Neural cell (in vitro differentiated cells): ENCODE data around the gene NXF3. TPM values are rescaled to one million over a fixed set of nuclear protein-coding genes. Genes with fewer than 3 reads are reported as not detected.

Experiments
- H2AFZ ChIP-seq: fragments of 200-600, 300-800 bp; sonication (generic), shearing (Covaris generic); 2 replicates; pipeline ENCODE4 v1.6.0; 2014; ENCODE audit warnings: low read depth, mild to moderate bottlenecking, antibody characterized with exemption, low read length, moderate library complexity
- H3F3A ChIP-seq: fragments of 200-600 bp; shearing (Covaris generic); 2 replicates; pipeline ENCODE4 v1.6.1; 2016; ENCODE audit warnings: mild to moderate bottlenecking, moderate library complexity, mixed read lengths, antibody characterized with exemption, low read length; ENCODE audit not compliant: insufficient read depth, poor library complexity, severe bottlenecking
- H3K27ac ChIP-seq: fragments of 200-600, 300-800 bp; sonication (generic), shearing (Covaris generic); 2 replicates; pipeline ENCODE4 v1.5.1; 2014; ENCODE audit warnings: mild to moderate bottlenecking, low read length, moderate library complexity
- H3K27me3 ChIP-seq: fragments of 300-800, 200-600 bp; sonication (generic), shearing (Covaris generic); 2 replicates; pipeline ENCODE4 v1.6.0; 2014; ENCODE audit warnings: mild to moderate bottlenecking, low read depth, low read length, moderate library complexity; ENCODE audit not compliant: insufficient read depth
- H3K36me3 ChIP-seq: fragments of 300-800, 200-600 bp; sonication (generic), shearing (Covaris generic); 2 replicates; pipeline ENCODE4 v1.5.1; 2014; ENCODE audit warnings: mild to moderate bottlenecking, antibody characterized with exemption, low read length, moderate library complexity; ENCODE audit not compliant: insufficient read depth
- H3K4me2 ChIP-seq: fragments of 300-800, 200-600 bp; sonication (generic), shearing (Covaris generic); 2 replicates; pipeline ENCODE4 v1.6.0; 2014; ENCODE audit warnings: mild to moderate bottlenecking, low read length
- H3K4me3 ChIP-seq: fragments of 300-800, 200-600 bp; sonication (generic), shearing (Covaris generic); 2 replicates; pipeline ENCODE4 v1.5.1; 2014; ENCODE audit warnings: mild to moderate bottlenecking, low read length, moderate library complexity
- H3K79me2 ChIP-seq: fragments of 200-600 bp; shearing (Covaris generic); replicated peaks from 2 replicates; pipeline ENCODE4 v1.6.0; 2014; ENCODE audit warnings: mild to moderate bottlenecking, low read length, moderate library complexity; ENCODE audit not compliant: insufficient read depth
- H3K9ac ChIP-seq: fragments of 300-800, 200-600 bp; sonication (generic), shearing (Covaris generic); 2 replicates; pipeline ENCODE4 v1.6.1; 2016; ENCODE audit warnings: mild to moderate bottlenecking, low read length, mixed read lengths
- H3K9me2 ChIP-seq: fragments of 200-600 bp; shearing (Covaris generic); 2 replicates; pipeline ENCODE4 v1.6.1; 2016; ENCODE audit warnings: mild to moderate bottlenecking, low read length, mixed read lengths; ENCODE audit not compliant: insufficient read depth
- H3K9me3 ChIP-seq: fragments of 200-600, 300-800 bp; sonication (generic), shearing (Covaris generic); 2 replicates; pipeline ENCODE4 v1.6.1; 2016; ENCODE audit warnings: mild to moderate bottlenecking, mixed run types, low read length, moderate library complexity, mixed read lengths
- H4K20me1 ChIP-seq: fragments of 200-600 bp; shearing (Covaris generic); 2 replicates; pipeline ENCODE4 v1.6.1; 2016; ENCODE audit warnings: mild to moderate bottlenecking, mixed run types; ENCODE audit not compliant: insufficient read depth
- EP300 ChIP-seq: fragments of 450-650 bp; conservative IDR thresholded peaks from 2 replicates; pipeline ENCODE4 v1.6.1; 2014; ENCODE audit warnings: antibody characterized with exemption, mild to moderate bottlenecking, moderate library complexity; ENCODE audit not compliant: poor library complexity, severe bottlenecking
- EZH2 ChIP-seq: fragments of 200-600, 300-800 bp; shearing (Covaris generic), sonication (generic); IDR thresholded peaks from 2 replicates; pipeline ENCODE4 v1.6.1; 2014; ENCODE audit warnings: antibody characterized with exemption, low read length, borderline replicate concordance, mild to moderate bottlenecking; ENCODE audit not compliant: insufficient read depth, poor library complexity, severe bottlenecking
- MXI1 ChIP-seq: fragments of 450-650 bp; conservative IDR thresholded peaks from 2 replicates; pipeline ENCODE4 v1.6.1; 2014; ENCODE audit warnings: antibody characterized with exemption, mild to moderate bottlenecking; ENCODE audit not compliant: poor library complexity, severe bottlenecking
- POLR2AphosphoS5 ChIP-seq: IDR thresholded peaks from 2 replicates; pipeline ENCODE4 v1.6.1; 2012
- RAD21 ChIP-seq: fragments of 450-650 bp; conservative IDR thresholded peaks from 2 replicates; pipeline ENCODE4 v1.6.1; 2014; ENCODE audit warnings: antibody characterized with exemption, mild to moderate bottlenecking, moderate library complexity
- REST ChIP-seq: IDR thresholded peaks from 2 replicates; pipeline ENCODE4 v1.6.1; 2012; ENCODE audit warnings: borderline replicate concordance
- SMC3 ChIP-seq: fragments of 450-650 bp; conservative IDR thresholded peaks from 2 replicates; pipeline ENCODE4 v1.6.1; 2014; ENCODE audit warnings: antibody characterized with exemption, mild to moderate bottlenecking, moderate library complexity; ENCODE audit not compliant: poor library complexity
- TAF1 ChIP-seq: IDR thresholded peaks from 2 replicates; pipeline ENCODE4 v1.6.1; 2012; ENCODE audit warnings: low read depth
- polyA plus RNA-seq: library from polyadenylated mRNA; depleted of rRNA; stranded (reverse); fragments of >200 nt; gene quantifications from 2 replicates; pipeline ENCODE4 v1.2.3, GENCODE V29; 2014
- TF ChIP-seq, protein P1 (sequence below): fragments of 450-650 bp; IDR thresholded peaks from 2 replicates; pipeline ENCODE4 v1.5.1; 2014; ENCODE audit warnings: antibody characterized with exemption, mild to moderate bottlenecking, moderate library complexity; ENCODE audit not compliant: poor library complexity, severe bottlenecking

The NXF3 gene
- polyA plus RNA-seq, 1 donor from 2014 or later: not detected

GRCh38 chrX:103073467-103073866 lies 19.5 kb downstream of the NXF3 start:
- H3K4me3 ChIP-seq: no peak overlapping the region
- no peak overlapping the region for H3K27ac ChIP-seq
- no peaks in the 10 kb centered on the region for H3K79me2 ChIP-seq
- H3K27me3 ChIP-seq: no peaks in the 10 kb centered on the region
- no peaks in the 10 kb centered on the region for H4K20me1 ChIP-seq
- H3K9me2 ChIP-seq: no peaks in the 10 kb centered on the region
- no peak overlapping the region for H2AFZ ChIP-seq
- no peaks in the 10 kb centered on the region for H3K36me3 ChIP-seq
- no peaks in the 10 kb centered on the region for H3K9me3 ChIP-seq
- H3K4me2 ChIP-seq: no peak overlapping the region
- H3K9ac ChIP-seq: no peak overlapping the region
- no peak for TF ChIP-seq MXI1
- H3F3A ChIP-seq: no peaks in the 10 kb centered on the region

DNA sequence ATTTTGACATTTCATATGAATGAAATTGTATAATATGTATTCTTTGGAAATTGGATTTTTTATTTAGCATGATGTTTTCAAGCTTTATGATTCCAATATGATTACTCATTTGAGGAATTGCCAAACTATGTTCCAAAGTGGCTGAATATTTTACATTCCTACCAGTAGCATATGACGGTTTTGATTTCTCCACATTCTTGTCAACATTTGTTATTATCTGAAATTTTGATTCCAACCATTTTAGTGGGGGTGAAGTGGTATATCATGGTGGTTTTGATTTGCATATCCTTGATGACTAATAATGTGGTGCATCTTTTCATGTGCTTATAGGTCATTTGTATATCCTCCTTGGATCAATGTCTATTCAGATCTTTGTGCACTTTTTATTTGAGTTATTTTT lies 26.3 kb downstream of the NXF3 start:
- Histone ChIP-seq H2AFZ (no peak overlapping the region), H3K9me2 (no peaks in the 10 kb centered on the region), H3K4me2 (no peak overlapping the region), H3K27me3 (no peaks in the 10 kb centered on the region), H3K79me2 (no peaks in the 10 kb centered on the region), H4K20me1 (no peaks in the 10 kb centered on the region), H3K9ac (no peak overlapping the region), H3K36me3 (no peaks in the 10 kb centered on the region), H3K27ac (no peak overlapping the region), H3K9me3 (no peaks in the 10 kb centered on the region), H3F3A (no peaks in the 10 kb centered on the region), H3K4me3 (no peak overlapping the region)
- TF ChIP-seq MXI1: no peak
- no peak for TF ChIP-seq EP300
- TF ChIP-seq RAD21: no peak
- no peak for TF ChIP-seq SMC3
- no peak for TF ChIP-seq EZH2
- TF ChIP-seq POLR2AphosphoS5: no peak
- TF ChIP-seq, protein P1, sequence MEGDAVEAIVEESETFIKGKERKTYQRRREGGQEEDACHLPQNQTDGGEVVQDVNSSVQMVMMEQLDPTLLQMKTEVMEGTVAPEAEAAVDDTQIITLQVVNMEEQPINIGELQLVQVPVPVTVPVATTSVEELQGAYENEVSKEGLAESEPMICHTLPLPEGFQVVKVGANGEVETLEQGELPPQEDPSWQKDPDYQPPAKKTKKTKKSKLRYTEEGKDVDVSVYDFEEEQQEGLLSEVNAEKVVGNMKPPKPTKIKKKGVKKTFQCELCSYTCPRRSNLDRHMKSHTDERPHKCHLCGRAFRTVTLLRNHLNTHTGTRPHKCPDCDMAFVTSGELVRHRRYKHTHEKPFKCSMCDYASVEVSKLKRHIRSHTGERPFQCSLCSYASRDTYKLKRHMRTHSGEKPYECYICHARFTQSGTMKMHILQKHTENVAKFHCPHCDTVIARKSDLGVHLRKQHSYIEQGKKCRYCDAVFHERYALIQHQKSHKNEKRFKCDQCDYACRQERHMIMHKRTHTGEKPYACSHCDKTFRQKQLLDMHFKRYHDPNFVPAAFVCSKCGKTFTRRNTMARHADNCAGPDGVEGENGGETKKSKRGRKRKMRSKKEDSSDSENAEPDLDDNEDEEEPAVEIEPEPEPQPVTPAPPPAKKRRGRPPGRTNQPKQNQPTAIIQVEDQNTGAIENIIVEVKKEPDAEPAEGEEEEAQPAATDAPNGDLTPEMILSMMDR: no peak
- TF ChIP-seq TAF1: no peak
- no peak for TF ChIP-seq REST

DNA sequence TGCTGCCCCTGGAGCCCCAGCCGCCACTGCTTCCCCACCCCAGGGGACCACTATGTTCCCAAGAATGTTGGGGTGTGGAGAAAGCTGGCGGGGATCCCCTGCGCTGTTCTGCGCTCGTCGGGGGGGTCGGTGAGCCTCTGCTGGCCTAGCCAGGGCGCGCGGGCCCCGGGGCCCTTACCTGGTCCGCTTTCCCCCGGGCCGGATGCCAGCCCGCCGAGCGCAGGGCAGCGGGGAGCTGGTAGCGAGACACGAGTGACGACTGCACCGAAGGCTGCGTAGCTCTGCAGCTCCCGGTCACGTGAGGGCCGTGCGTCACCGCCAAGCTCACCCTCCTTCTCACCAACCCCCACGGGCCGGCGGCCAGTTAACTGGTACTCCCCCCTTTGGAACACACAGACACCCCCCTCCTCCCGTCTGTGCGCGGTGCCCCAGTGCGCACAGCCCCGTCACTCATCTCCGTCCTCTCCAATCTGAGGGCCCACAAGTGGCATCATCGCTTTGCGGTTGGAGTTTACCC lies 29.0 kb downstream of the NXF3 start, which contains the start of gene BEX1:
BEX1 (minus strand) TSS at position 254 of the 517 bp plus-strand sequence. CDS start 897 bp downstream, outside the sequence.
- Histone ChIP-seq H3K36me3 (no peaks in the 10 kb centered on the region), H3K9me3 (no peaks in the 10 kb centered on the region), H3K4me3 (peak within 1 kb of the TSS; percentile 79), H3K9ac (peak within 1 kb of the TSS; percentile 95), H2AFZ (peak within 1 kb of the TSS; percentile 27), H4K20me1 (no peaks in the 10 kb centered on the region), H3K27ac (peak within 1 kb of the TSS; percentile 91), H3K9me2 (no peaks in the 10 kb centered on the region), H3K4me2 (peak within 1 kb of the TSS; percentile 65), H3K79me2 (no peaks in the 10 kb centered on the region), H3K27me3 (no peaks in the 10 kb centered on the region), H3F3A (no peaks in the 10 kb centered on the region)
- no peak for TF ChIP-seq RAD21
- TF ChIP-seq TAF1: peak; percentile 76
- no peak for TF ChIP-seq MXI1
- TF ChIP-seq EP300: peak; percentile 28
- TF ChIP-seq REST: peak; percentile 75
- TF ChIP-seq POLR2AphosphoS5: peak; percentile 97
